Epithelial cell of proximal tubule (primary cell): Measurements from ENCODE around the gene MLN. TPM values are rescaled to one million over a fixed set of nuclear protein-coding genes. Genes with fewer than 3 reads are reported as not detected.
A peak's percentile ranks its signal among the peaks of the same experiment; 100 is the strongest.

ENCODE experiments used
- DNase-seq: peaks from one replicate; pipeline ENCODE4 v3.0.0-alpha.2; 2011; ENCODE audit warnings: low read depth
- H3K4me3 ChIP-seq: 2 replicates; pipeline ENCODE4 v1.5.1; 2011; ENCODE audit warnings: low read depth, mild to moderate bottlenecking, low read length
- CTCF ChIP-seq: conservative IDR thresholded peaks from 2 replicates; pipeline ENCODE4 v1.5.1; 2012; ENCODE audit warnings: low read depth, mild to moderate bottlenecking, low read length
- total RNA-seq: library from RNA; depleted of rRNA; stranded (reverse); fragments of >200 nt; gene quantifications from 2 replicates; pipeline ENCODE4 v1.2.3, GENCODE V29; 2015

MLN gene
- total RNA-seq, 1 donor from 2014 or later, result not detected

DNA sequence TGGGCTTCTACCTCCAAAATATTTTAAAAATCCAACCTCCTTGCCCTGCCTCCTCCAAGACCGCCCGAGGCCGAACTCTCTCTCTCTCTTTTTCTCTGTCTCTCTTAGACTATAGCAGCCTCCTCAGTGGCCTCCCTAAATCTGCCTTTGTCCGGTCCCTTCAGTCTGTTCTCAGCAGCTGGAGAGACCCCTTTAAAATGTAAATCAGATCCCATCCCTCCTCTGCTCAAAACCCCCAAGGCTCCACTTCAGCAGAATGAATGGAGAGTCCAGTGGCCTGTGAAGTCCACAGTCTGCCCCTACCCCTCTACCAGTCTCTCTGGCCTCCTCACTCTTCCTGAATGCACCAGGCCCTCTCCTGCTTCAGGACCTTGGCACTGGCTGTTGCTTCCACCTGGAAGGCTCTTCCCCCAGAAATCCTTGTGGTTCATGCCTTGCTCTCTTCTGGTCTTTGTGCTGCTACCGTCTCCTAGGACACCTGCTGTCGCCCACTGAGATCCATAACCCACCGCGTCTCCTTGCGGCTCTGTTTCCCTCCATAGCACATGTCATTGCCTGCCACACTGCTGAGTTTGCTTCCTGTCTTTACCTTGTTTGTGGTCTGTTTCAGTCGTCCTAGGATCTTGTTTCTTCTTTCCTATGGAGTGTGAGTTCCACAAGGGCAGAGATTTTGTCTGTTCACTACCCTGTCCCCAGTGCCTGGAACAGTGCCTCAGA, 6.0 kb downstream of the MLN start:
- no peak for DNase-seq
- TF ChIP-seq CTCF, result no peak
- H3K4me3 ChIP-seq, result no peak overlapping the region

- DNase-seq, result no peak
- no peak overlapping the region for H3K4me3 ChIP-seq
- TF ChIP-seq CTCF, result no peak
Measured at GRCh38 chr6:33794910-33795623, 8.7 kb downstream of the MLN start.

DNA sequence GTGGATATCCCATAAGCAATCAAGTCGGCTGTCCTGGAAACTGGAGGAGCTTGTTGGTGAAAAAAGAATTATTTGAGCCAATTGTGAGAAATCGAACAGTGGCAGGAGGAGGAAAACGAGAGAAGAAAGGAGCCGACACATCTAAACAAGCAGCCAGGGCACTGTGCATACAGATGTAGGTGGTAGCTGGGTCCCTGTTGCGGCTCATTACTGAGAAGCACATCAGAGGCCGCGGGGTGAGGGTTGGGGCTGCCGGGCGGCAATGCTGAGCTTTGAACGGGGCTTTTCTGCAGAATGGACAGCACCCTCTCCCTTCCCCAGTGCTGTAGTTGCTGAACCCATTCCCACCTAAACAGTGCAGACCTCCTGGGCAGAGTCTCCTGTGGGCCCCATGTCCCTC, 10.8 kb downstream of the MLN start:
- TF ChIP-seq CTCF, result no peak
- H3K4me3 ChIP-seq, result no peak overlapping the region
- DNase-seq, result no peak

DNA sequence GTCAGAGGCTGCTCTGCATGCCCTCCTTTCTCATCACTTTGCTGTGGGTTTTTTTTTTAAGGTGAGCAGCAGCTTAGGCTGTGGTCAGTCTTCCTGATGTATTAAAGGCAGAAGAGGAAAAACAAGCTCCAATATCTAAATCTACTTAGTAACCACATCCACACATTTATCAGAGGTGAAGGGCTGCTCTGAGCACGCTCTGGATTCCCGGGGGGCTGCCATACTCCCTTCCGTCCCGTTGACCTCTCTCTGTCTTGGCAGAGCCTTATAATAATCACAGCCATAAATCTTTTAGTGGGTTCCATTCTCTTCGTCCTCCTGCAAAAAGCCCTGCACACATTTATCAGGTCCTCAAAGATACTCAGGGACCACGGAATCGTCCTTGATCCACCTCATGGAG, 12.2 kb downstream of the MLN start:
- DNase-seq, result no peak
- no peak overlapping the region for H3K4me3 ChIP-seq
- no peak for TF ChIP-seq CTCF

DNA sequence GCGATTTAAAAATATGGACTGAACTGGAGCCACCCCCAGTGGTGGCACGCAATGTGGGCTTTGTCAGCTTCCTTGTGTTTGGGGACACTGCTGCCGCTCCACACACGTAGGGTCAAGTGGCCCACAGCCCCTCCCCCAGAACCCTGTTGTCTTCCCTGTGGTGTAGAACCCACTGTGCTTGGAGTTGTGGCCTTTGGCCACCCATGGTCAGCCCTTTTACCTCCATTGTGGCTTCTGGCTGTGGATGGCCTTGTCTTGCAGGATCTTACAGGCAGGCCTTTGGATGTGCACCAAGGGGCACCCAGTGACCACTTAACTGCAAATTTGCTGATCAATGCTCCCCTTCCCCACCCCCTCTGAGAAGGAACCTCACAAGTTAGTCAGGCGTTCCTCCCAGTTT, 12.9 kb downstream of the MLN start:
- H3K4me3 ChIP-seq, result no peak overlapping the region
- TF ChIP-seq CTCF, result no peak
- no peak for DNase-seq

DNA sequence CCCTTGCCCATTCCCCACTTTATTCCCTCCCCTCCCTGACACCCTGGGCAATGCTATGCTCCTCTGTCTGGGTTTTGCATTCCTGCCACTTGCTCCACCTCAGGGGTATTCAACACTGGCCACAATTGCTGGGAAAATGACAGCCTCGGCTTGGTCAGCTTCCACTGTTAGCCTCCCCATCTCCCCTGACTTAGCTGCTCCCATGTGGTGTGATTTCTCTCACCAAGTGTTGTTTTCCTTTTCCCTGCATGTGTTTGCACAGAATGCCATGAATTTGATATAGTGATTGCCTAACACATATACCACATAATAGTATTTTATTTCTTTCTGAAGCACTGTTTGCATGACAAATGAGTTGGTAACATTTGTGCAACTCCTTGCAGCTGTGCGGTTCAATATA, 13.4 kb downstream of the MLN start:
- no peak for TF ChIP-seq CTCF
- no peak for DNase-seq
- no peak overlapping the region for H3K4me3 ChIP-seq

GRCh38 chr6:33789550-33789895, 14.3 kb downstream of the MLN start:
- no peak for DNase-seq
- TF ChIP-seq CTCF, result no peak
- peak overlapping the region; percentile 67 for H3K4me3 ChIP-seq
